Measurements from ENCODE around the gene IFITM10. TPM values are rescaled to one million over a fixed set of nuclear protein-coding genes. Genes with fewer than 3 reads are reported as not detected.

Gene IFITM10
- total and polyA plus RNA-seq, 7 experiments from 2014 or later, result 1.4 to 16.0 (median 2.1) TPM; not detected in 2

DNA sequence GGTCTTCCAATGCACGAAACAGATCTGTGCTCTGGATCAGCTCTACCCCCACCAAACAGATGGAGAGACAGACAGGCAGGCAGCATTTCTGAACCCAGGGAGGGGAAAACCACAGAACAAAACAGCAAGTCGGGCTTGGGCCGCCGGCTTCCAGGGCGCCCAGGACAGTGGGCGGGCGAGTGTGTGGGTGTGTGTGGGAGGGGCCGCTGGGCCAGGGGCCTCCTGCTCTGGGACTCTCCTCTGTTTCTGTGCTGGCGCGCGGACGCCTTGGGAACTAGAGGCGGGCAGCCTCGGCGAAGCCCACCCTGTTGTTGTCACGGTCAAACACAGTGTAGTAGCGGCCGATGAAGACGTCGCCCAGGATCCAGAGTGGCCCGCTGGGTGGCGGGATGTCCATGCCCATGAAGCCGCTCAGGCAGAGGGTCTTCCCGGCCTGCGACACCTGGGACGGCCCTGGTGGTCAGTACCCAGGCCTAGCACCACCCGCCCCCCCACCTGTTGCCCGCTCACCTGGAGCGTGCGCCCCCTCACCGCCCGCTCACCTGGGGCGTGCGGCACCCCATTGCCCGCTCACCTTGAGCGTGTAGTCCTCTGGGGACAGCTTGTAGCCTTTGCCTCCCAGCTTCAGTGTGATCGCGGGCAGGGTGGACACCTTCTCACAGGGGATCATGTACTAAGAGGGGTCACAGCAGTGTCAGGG, 3.0 kb upstream of the IFITM10 start:
- ChIA-PET POLR2A (interaction anchor here (0.7 to 1.2 kb wide), 2 partner anchors 10 to 98 kb away, joined by 3 read pairs; partner anchors contain the start of gene CTSD), CTCF (interaction anchor here (0.7 kb wide), 1 partner anchor 9 kb away, joined by 3 read pairs; no protein-coding TSS in a partner anchor)
- Mint-ChIP-seq H3K4me3 (peak overlapping the region in 3 of 10 donors; percentile 26 to 45 (median 32)), H3K27me3 (peaks cover 13 to 16% (median 13%) of the 10 kb centered on the region in 5 donors), H3K4me1 (peaks cover 37 to 63% (median 51%) of the 10 kb centered on the region in 7 donors), H3K9me3 (no peaks in the 10 kb centered on the region), H3K27ac (peak overlapping the region in 3 of 9 donors; percentile 25 to 42 (median 42)), H3K36me3 (peaks cover 0 to 19% (median 6%) of the 10 kb centered on the region in 5 donors)
- ATAC-seq, result no peak
- Histone ChIP-seq H3K27me3 (ENCODE audit: control insufficient read depth in 2 of 2, insufficient read depth in 2 of 2, low read length in 2 of 2) (no peaks in the 10 kb centered on the region), H3K4me1 (ENCODE audit: control insufficient read depth in 2 of 2, insufficient read depth in 2 of 2, low read length in 2 of 2) (peaks cover 23 to 60% of the 10 kb centered on the region in 2 donors), H3K9me3 (ENCODE audit: control insufficient read depth in 2 of 3, low read length in 3 of 3) (no peaks in the 10 kb centered on the region), H3K27ac (ENCODE audit: low read depth, low read length) (no peak overlapping the region), H3K36me3 (ENCODE audit: control insufficient read depth in 2 of 3, insufficient read depth in 3 of 3, low read length in 3 of 3) (peaks cover 0 to 39% (median 0%) of the 10 kb centered on the region in 3 experiments), H3K4me3 (ENCODE audit: low read length) (no peak overlapping the region)
- intact Hi-C loops (cut with micrococcal nuclease), result no loop called here
- no peak for DNase-seq

DNA sequence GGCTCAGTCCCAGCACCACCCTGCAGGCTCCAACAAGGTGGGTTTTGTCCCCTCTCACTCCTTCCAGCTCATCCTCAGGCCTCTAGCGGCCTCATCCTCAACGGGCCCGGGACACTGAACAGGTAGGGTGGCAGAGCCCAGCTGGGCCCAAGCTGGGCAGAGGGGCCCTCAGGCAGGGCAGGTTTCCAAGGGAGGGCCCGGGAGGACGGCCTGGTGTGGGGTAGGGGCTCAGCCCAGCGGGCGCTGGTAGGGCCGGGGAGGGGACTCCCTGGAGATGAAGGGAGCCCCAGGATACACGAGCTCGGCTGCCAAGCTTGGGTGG, 2.5 kb upstream of the IFITM10 start:
- no peak for ATAC-seq
- peaks cover 18 to 55% of the 10 kb centered on the region in 2 donors for H3K4me1 ChIP-seq (ENCODE audit: control insufficient read depth in 2 of 2, insufficient read depth in 2 of 2, low read length in 2 of 2)
- peaks cover 0 to 19% (median 6%) of the 10 kb centered on the region in 5 donors for H3K36me3 Mint-ChIP-seq
- intact Hi-C loops (cut with micrococcal nuclease), result no loop called here
- POLR2A ChIA-PET, result interaction anchor here (0.7 to 1.2 kb wide), 2 partner anchors 11 to 98 kb away, joined by 3 read pairs; partner anchors contain the start of gene CTSD
- no peaks in the 10 kb centered on the region for H3K9me3 Mint-ChIP-seq
- H3K4me1 Mint-ChIP-seq, result peaks cover 36 to 62% (median 47%) of the 10 kb centered on the region in 7 donors
- peak overlapping the region in 3 of 9 donors; percentile 25 to 42 (median 42) for H3K27ac Mint-ChIP-seq
- no peaks in the 10 kb centered on the region for H3K9me3 ChIP-seq (ENCODE audit: control insufficient read depth in 2 of 3, low read length in 3 of 3)
- CTCF ChIA-PET, result interaction anchor here (0.7 kb wide), 1 partner anchor 9 kb away, joined by 3 read pairs; no protein-coding TSS in a partner anchor
- peaks cover 0 to 39% (median 0%) of the 10 kb centered on the region in 3 experiments for H3K36me3 ChIP-seq (ENCODE audit: control insufficient read depth in 2 of 3, insufficient read depth in 3 of 3, low read length in 3 of 3)
- H3K27ac ChIP-seq (ENCODE audit: low read depth, low read length), result no peak overlapping the region
- no peaks in the 10 kb centered on the region for H3K27me3 ChIP-seq (ENCODE audit: control insufficient read depth in 2 of 2, insufficient read depth in 2 of 2, low read length in 2 of 2)
- peaks cover 13 to 16% (median 13%) of the 10 kb centered on the region in 5 donors for H3K27me3 Mint-ChIP-seq
- DNase-seq, result no peak
- no peak overlapping the region for H3K4me3 ChIP-seq (ENCODE audit: low read length)
- H3K4me3 Mint-ChIP-seq, result peak overlapping the region in 3 of 10 donors; percentile 26 to 45 (median 32)

DNA sequence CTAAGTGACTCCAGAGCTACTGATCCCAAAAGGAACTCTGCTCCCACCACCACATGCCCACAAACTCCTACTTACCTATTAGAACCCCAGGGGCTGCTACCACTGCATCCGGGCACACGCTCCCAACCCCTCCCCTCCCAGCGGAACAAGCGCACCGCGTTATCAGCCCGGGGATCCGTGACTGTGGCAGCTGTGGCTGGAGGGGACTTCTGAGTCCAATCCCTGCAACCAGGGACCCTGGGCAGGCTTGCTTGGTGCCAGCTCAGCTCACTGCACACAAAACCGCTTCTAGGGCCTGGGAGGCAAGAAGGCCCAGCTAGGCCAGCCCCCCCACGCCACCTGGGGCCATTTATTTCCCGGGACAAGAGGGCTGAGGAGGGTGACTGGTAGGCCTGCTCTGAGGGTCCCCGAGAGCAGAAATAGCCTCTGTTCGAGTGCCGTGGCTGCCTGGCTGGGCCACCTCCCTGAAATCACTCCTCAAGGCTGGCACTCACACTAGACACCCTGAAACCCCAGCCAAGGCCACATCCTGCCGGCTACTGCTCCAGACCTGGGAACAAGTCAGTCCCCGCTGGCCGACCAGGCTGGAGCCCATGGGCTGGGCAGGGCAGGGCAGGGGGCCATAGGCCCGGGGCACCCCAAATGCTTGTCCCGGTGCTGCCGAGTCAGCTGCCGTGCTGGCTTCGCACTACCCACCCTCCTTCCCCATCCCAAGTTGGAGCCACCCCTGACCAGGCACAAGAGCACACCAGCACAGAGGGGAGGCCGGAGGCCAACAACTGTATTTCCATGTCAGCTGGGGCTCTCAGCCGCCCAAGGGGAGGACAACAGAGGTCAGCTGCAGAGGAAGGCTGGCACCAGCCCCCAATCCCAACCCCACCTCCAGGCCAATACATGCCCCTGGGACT, 1.9 kb upstream of the IFITM10 start:
- Histone ChIP-seq H3K36me3 (ENCODE audit: control insufficient read depth in 2 of 3, insufficient read depth in 3 of 3, low read length in 3 of 3) (peaks cover 0 to 38% (median 0%) of the 10 kb centered on the region in 3 experiments), H3K4me1 (ENCODE audit: control insufficient read depth in 2 of 2, insufficient read depth in 2 of 2, low read length in 2 of 2) (peaks cover 11 to 49% of the 10 kb centered on the region in 2 donors), H3K27me3 (ENCODE audit: control insufficient read depth in 2 of 2, insufficient read depth in 2 of 2, low read length in 2 of 2) (no peaks in the 10 kb centered on the region), H3K4me3 (ENCODE audit: low read length) (no peak overlapping the region), H3K27ac (ENCODE audit: low read depth, low read length) (no peak overlapping the region), H3K9me3 (ENCODE audit: control insufficient read depth in 2 of 3, low read length in 3 of 3) (no peaks in the 10 kb centered on the region)
- ChIA-PET POLR2A (interaction anchor here (0.7 to 1.2 kb wide), 2 partner anchors 11 to 99 kb away, joined by 3 read pairs; partner anchors contain the start of gene CTSD), CTCF (interaction anchor here (0.6 kb wide), 1 partner anchor 58 kb away, joined by 3 read pairs; no protein-coding TSS in a partner anchor)
- peaks cover 30 to 56% (median 41%) of the 10 kb centered on the region in 7 donors for H3K4me1 Mint-ChIP-seq
- DNase-seq (no peak), ATAC-seq (no peak)
- H3K9me3 Mint-ChIP-seq, result no peaks in the 10 kb centered on the region
- no peak overlapping the region for H3K27ac Mint-ChIP-seq
- peaks cover 0 to 17% (median 6%) of the 10 kb centered on the region in 5 donors for H3K36me3 Mint-ChIP-seq
- intact Hi-C loops (cut with micrococcal nuclease), result no loop called here
- peaks cover 13 to 19% (median 13%) of the 10 kb centered on the region in 5 donors for H3K27me3 Mint-ChIP-seq
- H3K4me3 Mint-ChIP-seq, result peak overlapping the region in 1 of 10 donors; percentile 18

DNA sequence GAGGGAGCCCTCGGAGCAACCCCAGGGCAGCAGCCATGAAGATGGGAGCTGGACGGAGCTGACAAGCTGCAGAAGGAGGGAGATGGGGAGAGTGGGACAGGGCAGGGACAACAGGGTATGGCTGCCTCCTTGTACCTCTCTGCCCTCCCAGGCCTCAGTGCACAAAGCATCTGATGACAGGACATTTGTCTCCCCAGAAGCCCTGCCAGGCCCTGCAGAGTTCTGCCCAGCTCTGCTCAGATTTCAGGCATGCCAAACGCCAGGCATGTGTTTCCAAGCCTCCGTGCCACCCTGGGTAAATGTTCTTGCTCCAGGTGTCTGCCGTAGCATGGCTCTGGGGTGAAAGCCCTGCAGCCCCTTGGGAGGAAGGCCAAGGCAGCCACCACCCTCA, 1.1 kb upstream of the IFITM10 start:
- H3K9me3 Mint-ChIP-seq, result no peaks in the 10 kb centered on the region
- H3K27ac Mint-ChIP-seq, result no peak overlapping the region
- CTCF ChIA-PET, result interaction anchor here (0.6 kb wide), 1 partner anchor 57 kb away, joined by 3 read pairs; no protein-coding TSS in a partner anchor
- POLR2A ChIA-PET, result interaction anchor here (0.7 kb wide), 1 partner anchor 102 kb away, joined by 4 read pairs; no protein-coding TSS in a partner anchor
- peaks cover 0 to 32% (median 0%) of the 10 kb centered on the region in 3 experiments for H3K36me3 ChIP-seq (ENCODE audit: control insufficient read depth in 2 of 3, insufficient read depth in 3 of 3, low read length in 3 of 3)
- H3K27me3 ChIP-seq (ENCODE audit: control insufficient read depth in 2 of 2, insufficient read depth in 2 of 2, low read length in 2 of 2), result no peaks in the 10 kb centered on the region
- no peaks in the 10 kb centered on the region for H3K9me3 ChIP-seq (ENCODE audit: control insufficient read depth in 2 of 3, low read length in 3 of 3)
- DNase-seq (no peak), ATAC-seq (no peak)
- no peak overlapping the region for H3K4me3 Mint-ChIP-seq
- no peak overlapping the region for H3K4me3 ChIP-seq (ENCODE audit: low read length)
- peaks cover 13 to 19% (median 13%) of the 10 kb centered on the region in 5 donors for H3K27me3 Mint-ChIP-seq
- peaks cover 25 to 49% (median 34%) of the 10 kb centered on the region in 7 donors for H3K4me1 Mint-ChIP-seq
- peaks cover 0 to 15% (median 6%) of the 10 kb centered on the region in 5 donors for H3K36me3 Mint-ChIP-seq
- H3K4me1 ChIP-seq (ENCODE audit: control insufficient read depth in 2 of 2, insufficient read depth in 2 of 2, low read length in 2 of 2), result peaks cover 5 to 42% of the 10 kb centered on the region in 2 donors
- H3K27ac ChIP-seq (ENCODE audit: low read depth, low read length), result no peak overlapping the region
- intact Hi-C loops (cut with micrococcal nuclease), result no loop called here

DNA sequence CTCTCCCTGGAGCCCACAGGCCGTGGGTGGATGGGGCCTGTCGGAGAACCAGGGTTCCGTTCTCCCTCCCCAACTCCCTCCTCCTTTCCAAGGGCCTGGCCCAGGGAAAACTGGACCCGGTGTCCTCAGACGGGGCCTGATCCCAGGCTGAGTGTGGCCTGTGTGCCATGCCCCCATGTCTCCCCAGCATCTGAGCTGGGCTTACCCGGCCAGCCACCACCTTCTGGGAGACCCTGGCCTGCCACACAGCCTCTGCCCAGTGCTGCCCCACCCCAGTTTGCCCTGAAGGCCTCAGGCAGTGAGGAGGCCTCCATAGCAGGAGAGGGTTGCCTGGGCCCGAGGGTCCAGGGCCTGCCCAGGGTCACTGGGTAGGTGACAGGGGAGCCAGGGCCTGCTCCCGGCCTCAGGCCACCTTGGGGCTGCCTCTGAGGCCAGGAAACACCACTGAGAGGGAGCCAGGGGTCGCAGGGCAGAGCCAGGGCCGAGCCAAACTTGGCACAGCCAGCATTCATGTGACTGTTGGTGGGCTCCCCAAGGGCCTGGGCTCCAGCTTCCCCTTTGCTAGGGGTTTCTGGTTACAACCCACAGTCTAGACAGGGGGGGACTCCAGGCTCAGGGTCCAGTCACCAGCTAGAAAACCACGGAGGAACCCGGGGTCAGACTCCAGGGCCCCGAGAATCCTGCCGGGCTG, 590 bp upstream of the IFITM10 start:
- ChIA-PET POLR2A (interaction anchor here (0.7 kb wide), 1 partner anchor 101 kb away, joined by 4 read pairs; no protein-coding TSS in a partner anchor), CTCF (interaction anchor here (0.6 kb wide), 1 partner anchor 57 kb away, joined by 3 read pairs; no protein-coding TSS in a partner anchor)
- peaks cover 0 to 16% (median 6%) of the 10 kb centered on the region in 5 donors for H3K36me3 Mint-ChIP-seq
- no peak overlapping the region for H3K27ac Mint-ChIP-seq
- intact Hi-C loops (cut with micrococcal nuclease), result no loop called here
- H3K4me3 Mint-ChIP-seq, result peak overlapping the region in 1 of 10 donors; percentile 59
- no peaks in the 10 kb centered on the region for H3K9me3 ChIP-seq (ENCODE audit: control insufficient read depth in 2 of 3, low read length in 3 of 3)
- H3K36me3 ChIP-seq (ENCODE audit: control insufficient read depth in 2 of 3, insufficient read depth in 3 of 3, low read length in 3 of 3), result peaks cover 0 to 30% (median 0%) of the 10 kb centered on the region in 3 experiments
- H3K9me3 Mint-ChIP-seq, result peaks cover 0 to 3% (median 0%) of the 10 kb centered on the region in 11 donors
- H3K27me3 Mint-ChIP-seq, result peaks cover 13 to 19% (median 13%) of the 10 kb centered on the region in 5 donors
- peaks cover 0 to 37% of the 10 kb centered on the region in 2 donors for H3K4me1 ChIP-seq (ENCODE audit: control insufficient read depth in 2 of 2, insufficient read depth in 2 of 2, low read length in 2 of 2)
- no peaks in the 10 kb centered on the region for H3K27me3 ChIP-seq (ENCODE audit: control insufficient read depth in 2 of 2, insufficient read depth in 2 of 2, low read length in 2 of 2)
- H3K4me1 Mint-ChIP-seq, result peaks cover 21 to 43% (median 32%) of the 10 kb centered on the region in 7 donors
- no peak for ATAC-seq
- H3K27ac ChIP-seq (ENCODE audit: low read depth, low read length), result no peak overlapping the region
- H3K4me3 ChIP-seq (ENCODE audit: low read length), result no peak overlapping the region
- DNase-seq, result no peak

Measured in naive thymus-derived CD4-positive, alpha-beta T cell (primary cell).